HG02943 (cell line): ENCODE measurements around the gene AADACL3.
"Not testable (repeated sequence)": the region's sequence is repeated elsewhere in the genome, so short reads cannot be mapped to it uniquely, and the experiment has no call there.

Source experiments
- ATAC-seq: cut with Tn5 transposase; IDR thresholded peaks from one replicate; pipeline ENCODE4 v1.9.1; 2021; ENCODE audit warnings: mild to moderate bottlenecking, low read depth, moderate library complexity; ENCODE audit not compliant: unreplicated experiment

The AADACL3 gene

GRCh38 chr1:12715896-12716437, at the start of gene AADACL3:
TSS of gene AADACL3 (plus strand) at chr1:12716110. CDS start at chr1:12716177, 67 bp downstream.
- no peak for ATAC-seq

- no peak for ATAC-seq
These were observed 49.7 kb upstream of the AADACL3 start for GRCh38 chr1:12666141-12666735.

- no peak for ATAC-seq
These were observed 46.3 kb upstream of the AADACL3 start for GRCh38 chr1:12669529-12670068.

- no peak for ATAC-seq
These were observed 41.6 kb upstream of the AADACL3 start for GRCh38 chr1:12674358-12674757.

- not testable (repeated sequence) for ATAC-seq
These were observed 39.8 kb upstream of the AADACL3 start for GRCh38 chr1:12676122-12676521.

GRCh38 chr1:12677565-12677964, 38.3 kb upstream of the AADACL3 start:
- ATAC-seq = no peak

- no peak for ATAC-seq
These were observed 37.6 kb upstream of the AADACL3 start for GRCh38 chr1:12678350-12678749.

- no peak for ATAC-seq
These were observed 37.1 kb upstream of the AADACL3 start for GRCh38 chr1:12678820-12679219.

GRCh38 chr1:12690156-12690555, 25.8 kb upstream of the AADACL3 start:
- no peak for ATAC-seq

- no peak for ATAC-seq
These were observed 22.7 kb upstream of the AADACL3 start for GRCh38 chr1:12692967-12693782.

- ATAC-seq = no peak
These were observed 19.3 kb upstream of the AADACL3 start for GRCh38 chr1:12696658-12697057.

- ATAC-seq = no peak
These were observed 18.5 kb upstream of the AADACL3 start for GRCh38 chr1:12697397-12697796.

- ATAC-seq = no peak
These were observed 12.0 kb upstream of the AADACL3 start for GRCh38 chr1:12703821-12704451.

GRCh38 chr1:12706061-12706460, 9.8 kb upstream of the AADACL3 start:
- ATAC-seq = no peak

GRCh38 chr1:12708396-12709090, 7.4 kb upstream of the AADACL3 start:
- no peak for ATAC-seq

- no peak for ATAC-seq
These were observed 6.8 kb upstream of the AADACL3 start for GRCh38 chr1:12709091-12709491.

GRCh38 chr1:12709696-12710095, 6.2 kb upstream of the AADACL3 start:
- ATAC-seq = no peak

GRCh38 chr1:12711536-12711935, 4.4 kb upstream of the AADACL3 start:
- ATAC-seq = no peak

GRCh38 chr1:12712076-12712475, 3.8 kb upstream of the AADACL3 start:
- no peak for ATAC-seq

GRCh38 chr1:12712929-12713328, 3.0 kb upstream of the AADACL3 start:
- no peak for ATAC-seq
